Peyer's patch (tissue), 4 donors: ENCODE data around the gene CENPO.

Source experiments
- CTCF ChIP-seq, 6 experiments: fragments of 450-650 bp in 4 of 6; fragments of 200-600 bp in 2 of 6; sonication (generic) in 1 of 6; IDR thresholded peaks; one replicate each; pipeline ENCODE4 v1.5.1; 2017 to 2019; ENCODE audit warnings: antibody characterized with exemption in 6 of 6, mild to moderate bottlenecking in 3 of 6, moderate library complexity in 1 of 6
- POLR2A ChIP-seq, 2 donors: fragments of 450-650 bp; IDR thresholded peaks; one replicate each; pipeline ENCODE4 v1.5.1; 2017; ENCODE audit warnings: antibody characterized with exemption in 2 of 2, mild to moderate bottlenecking in 2 of 2, moderate library complexity in 2 of 2

GRCh38 chr2:24838541-24838940, 45.3 kb downstream of the CENPO start:
- no peak for TF ChIP-seq CTCF (IDR thresholded peaks at IDR 0.05)
- TF ChIP-seq POLR2A (IDR thresholded peaks at IDR 0.05): no peak
